ENCODE results near the gene HADH. TPM values are rescaled to one million over a fixed set of nuclear protein-coding genes. Genes with fewer than 3 reads are reported as not detected.
A peak's percentile ranks its signal among the peaks of the same experiment; 100 is the strongest.

The HADH gene
- total and polyA plus RNA-seq, 4 donors, result 37.6 to 43.9 (median 40.6) TPM

DNA sequence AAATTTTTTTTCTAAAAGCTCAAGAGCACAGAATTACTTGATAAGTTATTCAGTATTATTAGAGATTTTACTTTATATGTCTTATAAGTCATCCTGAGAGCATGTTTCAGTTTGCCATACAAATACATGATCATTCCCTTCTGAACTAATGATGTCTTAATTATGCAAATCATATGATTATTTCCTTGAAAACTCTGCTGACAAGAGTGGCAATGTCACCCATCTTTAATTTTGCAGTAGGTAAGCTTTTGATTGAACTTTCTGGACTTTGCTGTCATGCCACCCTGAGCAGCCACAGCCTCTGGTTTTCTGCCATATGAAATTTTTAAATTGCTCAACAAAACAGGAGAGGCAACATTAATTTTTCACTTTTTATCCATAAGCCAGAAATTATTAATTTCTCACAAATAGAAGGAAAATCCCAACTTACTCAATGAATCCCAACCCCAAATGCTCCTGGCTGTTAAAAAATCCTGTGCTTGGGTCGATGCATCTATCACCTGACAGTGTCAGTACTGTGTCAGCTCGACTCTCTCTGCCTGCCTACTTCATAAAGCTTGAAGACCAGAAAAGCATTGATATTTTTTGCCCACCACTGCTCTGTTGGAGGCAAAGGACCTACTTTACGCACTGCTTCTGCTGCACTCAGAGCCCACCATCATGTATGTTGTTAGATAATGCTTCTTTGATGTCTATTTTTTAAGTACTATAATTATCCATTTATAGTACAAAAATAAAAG lies 11.6 kb upstream of the HADH start:
- WGBS, 2 donors, result 71 to 82% methylated on average over 3 of the region's 3 CpGs
- ATAC-seq (ENCODE audit: insufficient read depth, low FRiP score) (no peak), DNase-seq (no peak)
- H3K27ac ChIP-seq (ENCODE audit: low read depth in 1 of 2, low read length in 1 of 2), result no peak overlapping the region
- H3K36me3 ChIP-seq (ENCODE audit: control insufficient read depth in 4 of 4, insufficient read depth in 4 of 4, low read length in 4 of 4), result no peaks in the 10 kb centered on the region
- TF ChIP-seq CTCF (IDR thresholded peaks at IDR 0.05; ENCODE audit: control extremely low read depth, extremely low read depth), result no peak
- no peaks in the 10 kb centered on the region for H3K9me3 ChIP-seq (ENCODE audit: control insufficient read depth in 4 of 4, insufficient read depth in 3 of 4, low read length in 3 of 4)
- no peaks in the 10 kb centered on the region for H3K27me3 ChIP-seq (ENCODE audit: control insufficient read depth in 3 of 3, insufficient read depth in 3 of 3, low read length in 2 of 3)
- no peaks in the 10 kb centered on the region for H3K4me1 ChIP-seq (ENCODE audit: control insufficient read depth in 5 of 5, insufficient read depth in 5 of 5, low read length in 5 of 5)
- H3K4me3 ChIP-seq, result no peak overlapping the region
- H3K9ac ChIP-seq (ENCODE audit: insufficient read depth in 1 of 2, low read length in 2 of 2), result no peak overlapping the region

- no peaks in the 10 kb centered on the region for H3K36me3 ChIP-seq (ENCODE audit: control insufficient read depth in 4 of 4, insufficient read depth in 4 of 4, low read length in 4 of 4)
- no peak for TF ChIP-seq CTCF (IDR thresholded peaks at IDR 0.05; ENCODE audit: control extremely low read depth, extremely low read depth)
- ATAC-seq (ENCODE audit: insufficient read depth, low FRiP score) (no peak), DNase-seq (no peak)
- H3K4me3 ChIP-seq, result no peak overlapping the region
- H3K9ac ChIP-seq (ENCODE audit: insufficient read depth in 1 of 2, low read length in 2 of 2), result no peak overlapping the region
- H3K9me3 ChIP-seq (ENCODE audit: control insufficient read depth in 4 of 4, insufficient read depth in 3 of 4, low read length in 3 of 4), result no peaks in the 10 kb centered on the region
- H3K27ac ChIP-seq (ENCODE audit: low read depth in 1 of 2, low read length in 1 of 2), result no peak overlapping the region
- WGBS, 2 donors, result 83 to 84% methylated on average over 2 of the region's 2 CpGs
- no peaks in the 10 kb centered on the region for H3K27me3 ChIP-seq (ENCODE audit: control insufficient read depth in 3 of 3, insufficient read depth in 3 of 3, low read length in 2 of 3)
- H3K4me1 ChIP-seq (ENCODE audit: control insufficient read depth in 5 of 5, insufficient read depth in 5 of 5, low read length in 5 of 5), result no peaks in the 10 kb centered on the region
Observed at GRCh38 chr4:107978716-107979451, 10.8 kb upstream of the HADH start.

DNA sequence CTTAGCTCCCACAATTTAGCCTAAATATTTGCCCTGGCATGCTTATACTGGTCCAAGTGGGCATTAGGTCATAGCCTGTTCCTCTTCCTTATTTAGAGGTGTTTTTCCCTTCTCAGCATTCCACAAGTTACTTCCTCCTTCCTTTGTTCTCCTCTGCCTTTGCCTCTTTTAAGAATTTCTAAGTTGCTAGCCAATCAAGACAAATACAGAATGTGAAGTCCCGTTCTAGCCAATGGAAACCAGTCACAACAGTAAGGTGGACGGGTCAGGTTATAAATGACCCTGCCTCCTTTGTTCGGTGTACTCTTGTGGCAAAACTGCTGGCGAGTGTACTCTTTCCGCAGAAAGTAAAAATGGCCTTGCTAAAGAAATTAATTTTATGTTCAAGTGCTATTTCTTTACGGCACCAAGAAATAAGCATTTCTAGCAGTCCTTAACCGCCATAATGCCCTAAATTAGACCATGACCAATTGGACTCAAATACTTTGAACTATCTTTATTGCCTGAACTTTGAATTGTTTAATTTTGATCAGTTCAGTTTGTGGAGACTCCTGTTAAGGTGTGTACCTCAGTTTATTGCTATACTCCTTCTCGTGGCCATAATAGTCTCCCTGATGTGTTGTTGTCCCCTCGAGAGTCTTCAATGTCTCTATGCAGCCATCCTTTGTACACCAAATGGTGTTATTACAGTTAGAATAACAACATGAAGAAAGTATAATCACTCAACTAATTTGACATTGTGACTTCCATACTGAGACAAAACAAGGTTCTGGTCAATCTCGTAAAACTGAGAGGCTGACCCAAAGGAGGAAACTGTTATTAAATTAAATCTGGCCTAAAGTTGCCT lies 1.6 kb upstream of the HADH start:
- H3K4me3 ChIP-seq, result no peak overlapping the region
- H3K27ac ChIP-seq (ENCODE audit: low read depth in 1 of 2, low read length in 1 of 2), result peak overlapping the region in 1 of 2 donors; percentile 88
- DNase-seq, result no peak
- no peaks in the 10 kb centered on the region for H3K27me3 ChIP-seq (ENCODE audit: control insufficient read depth in 3 of 3, insufficient read depth in 3 of 3, low read length in 2 of 3)
- peaks cover 0 to 3% (median 0%) of the 10 kb centered on the region in 4 donors for H3K36me3 ChIP-seq (ENCODE audit: control insufficient read depth in 4 of 4, insufficient read depth in 4 of 4, low read length in 4 of 4)
- TF ChIP-seq CTCF (IDR thresholded peaks at IDR 0.05; ENCODE audit: control extremely low read depth, extremely low read depth), result no peak
- ATAC-seq (ENCODE audit: insufficient read depth, low FRiP score), result no peak
- H3K9me3 ChIP-seq (ENCODE audit: control insufficient read depth in 4 of 4, insufficient read depth in 3 of 4, low read length in 3 of 4), result no peaks in the 10 kb centered on the region
- peaks cover 2 to 30% (median 11%) of the 10 kb centered on the region in 5 donors for H3K4me1 ChIP-seq (ENCODE audit: control insufficient read depth in 5 of 5, insufficient read depth in 5 of 5, low read length in 5 of 5)
- no peak overlapping the region for H3K9ac ChIP-seq (ENCODE audit: insufficient read depth in 1 of 2, low read length in 2 of 2)
- WGBS, 2 donors, result 84 to 88% methylated on average over 10 of the region's 10 CpGs
